HS-27A (cell line): ENCODE measurements around the gene ATP2A1.

Experiments
- DNase-seq: peaks from one replicate; pipeline ENCODE4 v3.0.0-alpha.2; 2012; ENCODE audit warnings: low read depth, missing footprints

ATP2A1 gene

GRCh38 chr16:28878083-28878926, at the start of gene ATP2A1:
Gene ATP2A1, plus strand, starts transcription at chr16:28878488. Its CDS starts 184 bp downstream, at chr16:28878672.
- no peak for DNase-seq

- DNase-seq, result no peak
These were observed 48.5 kb upstream of the ATP2A1 start for GRCh38 chr16:28829747-28830146.

- DNase-seq, result no peak
These were observed 47.8 kb upstream of the ATP2A1 start for GRCh38 chr16:28830531-28830930.

- DNase-seq, result no peak
These were observed 43.9 kb upstream of the ATP2A1 start for GRCh38 chr16:28834349-28834748.

- DNase-seq, result no peak
These were observed 43.1 kb upstream of the ATP2A1 start for GRCh38 chr16:28834873-28835863.

GRCh38 chr16:28835864-28836760, 42.2 kb upstream of the ATP2A1 start:
- DNase-seq, result no peak

GRCh38 chr16:28836761-28837064, 41.6 kb upstream of the ATP2A1 start:
- no peak for DNase-seq

GRCh38 chr16:28837672-28838557, 40.4 kb upstream of the ATP2A1 start:
- DNase-seq, result no peak

GRCh38 chr16:28838558-28838918, 39.8 kb upstream of the ATP2A1 start:
- no peak for DNase-seq

GRCh38 chr16:28839004-28839639, 39.2 kb upstream of the ATP2A1 start:
- DNase-seq, result no peak

- DNase-seq, result no peak
These were observed 38.4 kb upstream of the ATP2A1 start for GRCh38 chr16:28839899-28840298.

- DNase-seq, result no peak
These were observed 35.6 kb upstream of the ATP2A1 start for GRCh38 chr16:28842696-28843095.

- DNase-seq, result no peak
These were observed 34.5 kb upstream of the ATP2A1 start for GRCh38 chr16:28843766-28844165.

GRCh38 chr16:28844226-28844885, 33.9 kb upstream of the ATP2A1 start:
- no peak for DNase-seq

- no peak for DNase-seq
These were observed 33.0 kb upstream of the ATP2A1 start for GRCh38 chr16:28845293-28845692.

- no peak for DNase-seq
These were observed 32.6 kb upstream of the ATP2A1 start for GRCh38 chr16:28845761-28846079.

- DNase-seq, result peak; percentile 93
These were observed 32.0 kb upstream of the ATP2A1 start, which contains the start of gene TUFM for GRCh38 chr16:28846080-28846932. Gene TUFM, minus strand, starts transcription at chr16:28846348. Its CDS starts 79 bp downstream, at chr16:28846269.

- DNase-seq, result no peak
These were observed 31.4 kb upstream of the ATP2A1 start for GRCh38 chr16:28846933-28847273.

- DNase-seq, result no peak
These were observed 19.9 kb upstream of the ATP2A1 start for GRCh38 chr16:28858421-28858820.
